HFFc6 (cell line): ENCODE results near the gene DHH. TPM values are rescaled to one million over a fixed set of nuclear protein-coding genes. Genes with fewer than 3 reads are reported as not detected.
"Not testable (repeated sequence)": the region's sequence is repeated elsewhere in the genome, so short reads cannot be mapped to it uniquely, and the experiment has no call there.

Experiments used
- DNase-seq: peaks from one replicate; pipeline ENCODE4 v3.0.0-alpha.2; 2018
- H3K27ac Mint-ChIP-seq: 2 replicates; pipeline ENCODE4 v1.8.0; 2020; ENCODE audit warnings: mild to moderate bottlenecking, mixed read lengths
- H3K27me3 Mint-ChIP-seq: 2 replicates; pipeline ENCODE4 v1.8.0; 2021; ENCODE audit warnings: mild to moderate bottlenecking, moderate library complexity, mixed read lengths; ENCODE audit not compliant: insufficient read depth
- H3K36me3 Mint-ChIP-seq: 2 replicates; pipeline ENCODE4 v1.8.0; 2021; ENCODE audit warnings: low read depth, mixed read lengths
- H3K4me1 Mint-ChIP-seq: 2 replicates; pipeline ENCODE4 v1.8.0; 2020; ENCODE audit warnings: low read depth, mixed read lengths
- H3K4me3 Mint-ChIP-seq: 2 replicates; pipeline ENCODE4 v1.8.0; 2020; ENCODE audit warnings: mild to moderate bottlenecking, moderate library complexity, mixed read lengths
- H3K9me3 Mint-ChIP-seq: 2 replicates; pipeline ENCODE4 v1.8.0; 2020; ENCODE audit warnings: mild to moderate bottlenecking, mixed read lengths
- CTCF ChIP-seq: fragments of 200-600 bp; sonication (generic); IDR thresholded peaks from 2 replicates; pipeline ENCODE4 v1.5.0; 2021; ENCODE audit warnings: antibody characterized with exemption, mild to moderate bottlenecking
- total RNA-seq, 6 experiments: library from RNA; stranded (reverse); fragmentation: NEBNext Ultra II Directional; extraction: Animal tissue kit (Norgen Biotek cat#: 25700); gene quantifications; 2 replicates in 1 of 6; 3 replicates in 5 of 6; pipeline ENCODE4 v1.2.3, GENCODE V29; 2021

Gene DHH
- total RNA-seq, 6 experiments from 2014 or later: 0.07 TPM; not detected in 5

- Mint-ChIP-seq H3K27ac (no peak overlapping the region), H3K27me3 (peaks cover 3% of the 10 kb centered on the region; the same call in 1 of the 2 replicates), H3K36me3 (no peaks in the 10 kb centered on the region), H3K4me3 (no peak overlapping the region), H3K4me1 (peaks cover 31% of the 10 kb centered on the region), H3K9me3 (no peaks in the 10 kb centered on the region)
- TF ChIP-seq CTCF: no peak
- DNase-seq: no peak
These were observed 29.8 kb downstream of the DHH start for GRCh38 chr12:49064767-49065152.

GRCh38 chr12:49061916-49062315 lies 32.7 kb downstream of the DHH start:
- H3K27ac Mint-ChIP-seq, H3K9me3 Mint-ChIP-seq, H3K27me3 Mint-ChIP-seq, DNase-seq: not testable (repeated sequence)
- H3K36me3 Mint-ChIP-seq: peaks cover 11% of the 10 kb centered on the region; the same call in 1 of the 2 replicates
- H3K4me3 Mint-ChIP-seq: peak overlapping the region; percentile 97; the same call in 1 of the 2 replicates
- peaks cover 37% of the 10 kb centered on the region for H3K4me1 Mint-ChIP-seq

- Mint-ChIP-seq H3K9me3 (no peaks in the 10 kb centered on the region), H3K27ac (peak overlapping the region; percentile 97), H3K4me3 (peak overlapping the region; percentile 97), H3K27me3 (peaks cover 2% of the 10 kb centered on the region; the same call in 1 of the 2 replicates), H3K4me1 (peaks cover 44% of the 10 kb centered on the region), H3K36me3 (peaks cover 15% of the 10 kb centered on the region; the same call in 1 of the 2 replicates)
- no peak for TF ChIP-seq CTCF
- no peak for DNase-seq
These were observed 33.4 kb downstream of the DHH start for GRCh38 chr12:49061157-49061650.

- H3K4me1 Mint-ChIP-seq: peaks cover 51% of the 10 kb centered on the region
- H3K27ac Mint-ChIP-seq: peak within 1 kb of the TSS; percentile 97
- peak; percentile 37 for TF ChIP-seq CTCF
- peak; percentile 93 for DNase-seq
- peaks cover 2% of the 10 kb centered on the region; the same call in 1 of the 2 replicates for H3K27me3 Mint-ChIP-seq
- H3K9me3 Mint-ChIP-seq: no peaks in the 10 kb centered on the region
- peaks cover 15% of the 10 kb centered on the region; the same call in 1 of the 2 replicates for H3K36me3 Mint-ChIP-seq
- H3K4me3 Mint-ChIP-seq: peak within 1 kb of the TSS; percentile 97
These were observed 34.1 kb downstream of the DHH start, which contains the start of gene KMT2D for GRCh38 chr12:49060237-49061156. Gene KMT2D (minus strand): TSS chr12:49060794. CDS start chr12:49055324, 5,470 bp downstream.

DNA sequence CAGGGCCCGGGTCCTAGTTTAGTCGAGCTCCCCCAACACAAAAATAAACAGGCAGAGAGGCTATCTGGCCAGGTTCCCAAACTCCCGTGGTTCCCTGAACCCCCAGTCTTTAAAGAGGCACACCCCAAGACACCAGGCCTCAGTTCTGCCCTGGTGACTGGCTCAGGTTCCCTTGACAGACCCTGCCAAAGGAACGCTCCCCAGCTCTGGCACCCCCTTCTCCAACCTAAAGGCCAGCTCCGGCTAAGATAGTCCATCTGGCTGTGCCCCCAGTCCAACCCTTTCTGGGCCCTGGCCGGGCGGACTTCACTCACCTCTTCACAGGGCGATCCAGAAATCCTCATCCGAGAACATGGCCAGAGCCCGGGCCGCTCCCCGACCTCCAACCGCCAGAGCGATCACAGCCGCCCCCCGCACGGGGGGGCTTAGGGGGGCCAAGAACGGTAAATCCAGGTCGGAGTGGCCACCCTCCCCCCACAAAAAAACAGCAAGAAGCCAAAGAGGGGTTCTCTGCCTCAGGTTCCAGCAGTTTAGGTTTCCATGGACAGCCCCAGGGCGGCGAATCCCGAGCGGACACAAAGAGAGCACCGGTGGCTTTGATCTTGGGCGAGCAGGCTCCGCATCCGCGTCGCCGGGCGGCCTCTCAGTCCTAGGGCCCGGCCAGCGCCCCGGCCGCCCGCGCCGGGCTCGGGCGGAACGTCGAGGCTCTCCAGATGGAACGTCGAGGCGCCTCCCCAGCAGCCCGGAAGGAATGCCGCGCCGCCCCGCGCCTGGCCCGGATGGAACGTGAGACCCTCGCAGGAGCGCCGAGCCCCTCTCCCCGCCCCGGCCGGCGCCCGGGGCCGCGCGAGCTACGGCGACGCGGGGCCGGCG lies 35.1 kb downstream of the DHH start:
- peaks cover 61% of the 10 kb centered on the region for H3K4me1 Mint-ChIP-seq

More for the DNA sequence above, 35.1 kb downstream of the DHH start:
- H3K9me3 Mint-ChIP-seq: no peaks in the 10 kb centered on the region
- peak overlapping the region; percentile 93 for H3K27ac Mint-ChIP-seq
- no peak for TF ChIP-seq CTCF
- peaks cover 22% of the 10 kb centered on the region for H3K36me3 Mint-ChIP-seq
- DNase-seq: no peak
- H3K4me3 Mint-ChIP-seq: peak overlapping the region; percentile 97
- H3K27me3 Mint-ChIP-seq: no peaks in the 10 kb centered on the region
